ENCODE data around the gene CPED1. TPM values are rescaled to one million over a fixed set of nuclear protein-coding genes. Genes with fewer than 3 reads are reported as not detected.

The CPED1 gene
- total RNA-seq, 1 experiment from 2014 or later: 0.39 TPM

GRCh38 chr7:121015560-121015959, 27.0 kb downstream of the CPED1 start:
- POLR2A ChIA-PET: interaction anchor here (0.6 kb wide), 1 partner anchor 27 kb away, joined by 3 read pairs; no protein-coding TSS in a partner anchor
- in situ Hi-C loops (cut with HindIII; ENCODE audit: low pct_unique_long_range_greater_than_20kb, low sequenced_read_pairs) (no loop called here), intact Hi-C loops (cut with micrococcal nuclease; ENCODE audit: unreplicated experiment) (no loop called here)
- Histone ChIP-seq H3K4me1 (ENCODE audit: control insufficient read depth, insufficient read depth, low read length) (no peaks in the 10 kb centered on the region), H3K9me3 (ENCODE audit: control insufficient read depth, insufficient read depth, low read depth, low read length) (no peaks in the 10 kb centered on the region), H3K27me3 (ENCODE audit: control insufficient read depth, insufficient read depth, low read length) (no peaks in the 10 kb centered on the region; the same call in 1 of the 2 replicates), H3K4me3 (ENCODE audit: low read depth in 2 of 2, low read length in 2 of 2) (no peak overlapping the region), H3K36me3 (ENCODE audit: control insufficient read depth, insufficient read depth, low read length) (no peaks in the 10 kb centered on the region), H3K27ac (ENCODE audit: low read length) (no peak overlapping the region)
- BruUV-seq (replicated peaks): no TSS peak
- DNase-seq (ENCODE audit: low read depth, low spot score) (no peak), ATAC-seq (no peak)
- TF ChIP-seq REST (IDR thresholded peaks at IDR 0.05; ENCODE audit: insufficient read depth in 1 of 2, low read depth in 2 of 2, low read length in 1 of 2): no peak
- no peak for TF ChIP-seq CTCF (IDR thresholded peaks at IDR 0.05)
- no peak for TF ChIP-seq POLR2AphosphoS5 (IDR thresholded peaks at IDR 0.05; ENCODE audit: low read depth, low read length)
- TF ChIP-seq TCF7L2 (IDR thresholded peaks at IDR 0.05; ENCODE audit: low read depth, low read length): no peak
- TF ChIP-seq SIN3A (IDR thresholded peaks at IDR 0.05; ENCODE audit: borderline replicate concordance, insufficient read depth, low read depth, low read length): no peak
- CTCF ChIA-PET: no interaction called here

- POLR2A ChIA-PET: no interaction called here
- DNase-seq (ENCODE audit: low read depth, low spot score): no peak
- Histone ChIP-seq H3K4me3 (ENCODE audit: low read depth in 2 of 2, low read length in 2 of 2) (no peak overlapping the region), H3K27ac (ENCODE audit: low read length) (no peak overlapping the region), H3K36me3 (ENCODE audit: control insufficient read depth, insufficient read depth, low read length) (no peaks in the 10 kb centered on the region), H3K4me1 (ENCODE audit: control insufficient read depth, insufficient read depth, low read length) (no peaks in the 10 kb centered on the region), H3K9me3 (ENCODE audit: control insufficient read depth, insufficient read depth, low read depth, low read length) (no peaks in the 10 kb centered on the region), H3K27me3 (ENCODE audit: control insufficient read depth, insufficient read depth, low read length) (no peaks in the 10 kb centered on the region; the same call in 1 of the 2 replicates)
- CTCF ChIA-PET: no interaction called here
- ATAC-seq: no peak
- in situ Hi-C loops (cut with HindIII; ENCODE audit: low pct_unique_long_range_greater_than_20kb, low sequenced_read_pairs) (no loop called here), intact Hi-C loops (cut with micrococcal nuclease; ENCODE audit: unreplicated experiment) (no loop called here)
- BruUV-seq (replicated peaks): no TSS peak
- TF ChIP-seq POLR2AphosphoS5 (IDR thresholded peaks at IDR 0.05; ENCODE audit: low read depth, low read length) (no peak), SIN3A (IDR thresholded peaks at IDR 0.05; ENCODE audit: borderline replicate concordance, insufficient read depth, low read depth, low read length) (no peak), REST (IDR thresholded peaks at IDR 0.05; ENCODE audit: insufficient read depth in 1 of 2, low read depth in 2 of 2, low read length in 1 of 2) (no peak), TCF7L2 (IDR thresholded peaks at IDR 0.05; ENCODE audit: low read depth, low read length) (no peak), CTCF (IDR thresholded peaks at IDR 0.05) (no peak)
These were observed 28.5 kb downstream of the CPED1 start for GRCh38 chr7:121016966-121017365.
